Measurements from ENCODE around the gene FOXJ1.

- TF ChIP-seq EP300 (IDR thresholded peaks at IDR 0.05) (no peak), CTCF (IDR thresholded peaks at IDR 0.05) (no peak)
These were observed 15.7 kb downstream of the FOXJ1 start for GRCh38 chr17:76125391-76125675.
